Measurements from ENCODE around the gene TCF4. TPM values are rescaled to one million over a fixed set of nuclear protein-coding genes. Genes with fewer than 3 reads are reported as not detected.

TCF4 gene
- total and polyA plus RNA-seq, 4 donors, result 14.3 to 356 (median 73.0) TPM

- TF ChIP-seq CTCF (IDR thresholded peaks at IDR 0.05; ENCODE audit: control extremely low read depth, extremely low read depth), result no peak
- Histone ChIP-seq H3K9me3 (ENCODE audit: control insufficient read depth in 4 of 4, insufficient read depth in 3 of 4, low read length in 3 of 4) (no peaks in the 10 kb centered on the region), H3K36me3 (ENCODE audit: control insufficient read depth in 4 of 4, insufficient read depth in 4 of 4, low read length in 4 of 4) (no peaks in the 10 kb centered on the region), H3K4me3 (no peak overlapping the region), H3K27me3 (ENCODE audit: control insufficient read depth in 3 of 3, insufficient read depth in 3 of 3, low read length in 2 of 3) (peaks cover 0 to 5% (median 0%) of the 10 kb centered on the region in 3 donors), H3K4me1 (ENCODE audit: control insufficient read depth in 5 of 5, insufficient read depth in 5 of 5, low read length in 5 of 5) (peaks cover 4 to 56% (median 33%) of the 10 kb centered on the region in 5 donors), H3K27ac (ENCODE audit: low read depth in 1 of 2, low read length in 1 of 2) (peak overlapping the region in 1 of 2 donors; percentile 83), H3K9ac (ENCODE audit: insufficient read depth in 1 of 2, low read length in 2 of 2) (peak overlapping the region in 1 of 2 donors; percentile 8)
- DNase-seq (peak; percentile 90 to 96 (median 95)), ATAC-seq (ENCODE audit: insufficient read depth, low FRiP score) (peak; percentile 49)
- 35 to 67% methylated on average over 7 of the region's 7 CpGs for WGBS, 2 donors
Measured at GRCh38 chr18:55405893-55406406, 182.0 kb downstream of the TCF4 start.

- peaks cover 4 to 59% (median 34%) of the 10 kb centered on the region in 5 donors for H3K4me1 ChIP-seq (ENCODE audit: control insufficient read depth in 5 of 5, insufficient read depth in 5 of 5, low read length in 5 of 5)
- peaks cover 0 to 5% (median 0%) of the 10 kb centered on the region in 3 donors for H3K27me3 ChIP-seq (ENCODE audit: control insufficient read depth in 3 of 3, insufficient read depth in 3 of 3, low read length in 2 of 3)
- no peak for TF ChIP-seq CTCF (IDR thresholded peaks at IDR 0.05; ENCODE audit: control extremely low read depth, extremely low read depth)
- no peak overlapping the region for H3K4me3 ChIP-seq
- no peaks in the 10 kb centered on the region for H3K36me3 ChIP-seq (ENCODE audit: control insufficient read depth in 4 of 4, insufficient read depth in 4 of 4, low read length in 4 of 4)
- H3K9me3 ChIP-seq (ENCODE audit: control insufficient read depth in 4 of 4, insufficient read depth in 3 of 4, low read length in 3 of 4), result no peaks in the 10 kb centered on the region
- no peak overlapping the region for H3K9ac ChIP-seq (ENCODE audit: insufficient read depth in 1 of 2, low read length in 2 of 2)
- 70 to 100% methylated on average over 1 of the region's 1 CpG for WGBS, 2 donors
- DNase-seq (peak in 2 of 3 donors; percentile 78 to 80), ATAC-seq (ENCODE audit: insufficient read depth, low FRiP score) (peak; percentile 20)
- H3K27ac ChIP-seq (ENCODE audit: low read depth in 1 of 2, low read length in 1 of 2), result peak overlapping the region in 1 of 2 donors; percentile 83
Measured at GRCh38 chr18:55405475-55405874, 182.5 kb downstream of the TCF4 start.

- H3K27ac ChIP-seq (ENCODE audit: low read depth in 1 of 2, low read length in 1 of 2), result peak overlapping the region in 1 of 2 donors; percentile 83
- H3K4me1 ChIP-seq (ENCODE audit: control insufficient read depth in 5 of 5, insufficient read depth in 5 of 5, low read length in 5 of 5), result peaks cover 4 to 64% (median 34%) of the 10 kb centered on the region in 5 donors
- ATAC-seq (ENCODE audit: insufficient read depth, low FRiP score) (no peak), DNase-seq (no peak)
- H3K9ac ChIP-seq (ENCODE audit: insufficient read depth in 1 of 2, low read length in 2 of 2), result no peak overlapping the region
- H3K36me3 ChIP-seq (ENCODE audit: control insufficient read depth in 4 of 4, insufficient read depth in 4 of 4, low read length in 4 of 4), result no peaks in the 10 kb centered on the region
- TF ChIP-seq CTCF (IDR thresholded peaks at IDR 0.05; ENCODE audit: control extremely low read depth, extremely low read depth), result no peak
- WGBS, 2 donors, result 96 to 97% methylated on average over 8 of the region's 8 CpGs
- no peak overlapping the region for H3K4me3 ChIP-seq
- no peaks in the 10 kb centered on the region for H3K9me3 ChIP-seq (ENCODE audit: control insufficient read depth in 4 of 4, insufficient read depth in 3 of 4, low read length in 3 of 4)
- H3K27me3 ChIP-seq (ENCODE audit: control insufficient read depth in 3 of 3, insufficient read depth in 3 of 3, low read length in 2 of 3), result peaks cover 0 to 5% (median 0%) of the 10 kb centered on the region in 3 donors
Measured at GRCh38 chr18:55404832-55405465, 183.0 kb downstream of the TCF4 start.

Data from lung (tissue), 12 donors.